ENCODE data around the gene MCCC1. TPM values are rescaled to one million over a fixed set of nuclear protein-coding genes. Genes with fewer than 3 reads are reported as not detected.

Gene MCCC1
- total RNA-seq, 2 donors from 2014 or later: 20.7 to 44.2 TPM

GRCh38 chr3:183022936-183023516 is 76.3 kb downstream of the MCCC1 start:
- no peaks in the 10 kb centered on the region for H3K27me3 ChIP-seq
- DNase-seq (ENCODE audit: low spot score): no peak
- H3K9me3 ChIP-seq: peaks cover 0 to 3% of the 10 kb centered on the region in 2 donors
- no peaks in the 10 kb centered on the region for H3K4me1 ChIP-seq
- H3K36me3 ChIP-seq: peaks cover 34% of the 10 kb centered on the region
- H3K4me3 ChIP-seq: no peak overlapping the region
- no peak overlapping the region for H3K27ac ChIP-seq
- TF ChIP-seq, protein P1, sequence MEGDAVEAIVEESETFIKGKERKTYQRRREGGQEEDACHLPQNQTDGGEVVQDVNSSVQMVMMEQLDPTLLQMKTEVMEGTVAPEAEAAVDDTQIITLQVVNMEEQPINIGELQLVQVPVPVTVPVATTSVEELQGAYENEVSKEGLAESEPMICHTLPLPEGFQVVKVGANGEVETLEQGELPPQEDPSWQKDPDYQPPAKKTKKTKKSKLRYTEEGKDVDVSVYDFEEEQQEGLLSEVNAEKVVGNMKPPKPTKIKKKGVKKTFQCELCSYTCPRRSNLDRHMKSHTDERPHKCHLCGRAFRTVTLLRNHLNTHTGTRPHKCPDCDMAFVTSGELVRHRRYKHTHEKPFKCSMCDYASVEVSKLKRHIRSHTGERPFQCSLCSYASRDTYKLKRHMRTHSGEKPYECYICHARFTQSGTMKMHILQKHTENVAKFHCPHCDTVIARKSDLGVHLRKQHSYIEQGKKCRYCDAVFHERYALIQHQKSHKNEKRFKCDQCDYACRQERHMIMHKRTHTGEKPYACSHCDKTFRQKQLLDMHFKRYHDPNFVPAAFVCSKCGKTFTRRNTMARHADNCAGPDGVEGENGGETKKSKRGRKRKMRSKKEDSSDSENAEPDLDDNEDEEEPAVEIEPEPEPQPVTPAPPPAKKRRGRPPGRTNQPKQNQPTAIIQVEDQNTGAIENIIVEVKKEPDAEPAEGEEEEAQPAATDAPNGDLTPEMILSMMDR (IDR thresholded peaks at IDR 0.05): no peak

GRCh38 chr3:183018421-183019192 is 80.7 kb downstream of the MCCC1 start:
- Histone ChIP-seq H3K4me3 (no peak overlapping the region), H3K36me3 (peaks cover 45% of the 10 kb centered on the region), H3K27ac (no peak overlapping the region), H3K27me3 (no peaks in the 10 kb centered on the region), H3K9me3 (no peaks in the 10 kb centered on the region), H3K4me1 (no peaks in the 10 kb centered on the region)
- TF ChIP-seq, protein P1 (IDR thresholded peaks at IDR 0.05): no peak
- DNase-seq (ENCODE audit: low spot score): no peak

DNA sequence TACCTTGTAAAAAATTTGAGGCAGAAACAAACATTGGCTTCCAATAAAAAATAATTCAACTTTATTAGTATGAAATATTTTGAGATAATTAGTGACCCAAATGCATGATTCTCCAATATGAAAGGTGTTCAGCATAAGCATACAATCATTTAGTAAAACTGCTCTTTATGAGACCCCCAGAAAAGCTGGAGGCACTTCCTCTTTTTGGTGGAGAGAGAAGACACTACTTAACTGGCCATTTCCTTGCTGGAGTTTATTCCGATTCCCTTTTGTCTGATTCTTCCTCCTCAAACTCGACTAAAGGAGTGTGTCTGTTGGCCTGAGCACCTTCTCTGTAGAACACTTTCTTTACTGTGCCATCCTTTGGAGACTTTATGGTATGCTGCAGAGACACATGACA is 84.1 kb downstream of the MCCC1 start:
- H3K27me3 ChIP-seq: no peaks in the 10 kb centered on the region
- H3K36me3 ChIP-seq: peaks cover 24% of the 10 kb centered on the region
- no peak for DNase-seq (ENCODE audit: low spot score)
- peaks cover 0 to 2% of the 10 kb centered on the region in 2 donors for H3K4me1 ChIP-seq
- TF ChIP-seq, protein P1 (IDR thresholded peaks at IDR 0.05): no peak
- no peak overlapping the region for H3K4me3 ChIP-seq
- no peak overlapping the region for H3K27ac ChIP-seq
- no peaks in the 10 kb centered on the region for H3K9me3 ChIP-seq

GRCh38 chr3:183013856-183014255 is 85.4 kb downstream of the MCCC1 start:
- no peak overlapping the region for H3K4me3 ChIP-seq
- DNase-seq (ENCODE audit: low spot score): no peak
- no peaks in the 10 kb centered on the region for H3K27me3 ChIP-seq
- peaks cover 20% of the 10 kb centered on the region for H3K36me3 ChIP-seq
- H3K4me1 ChIP-seq: peaks cover 0 to 5% of the 10 kb centered on the region in 2 donors
- TF ChIP-seq, protein P1 (IDR thresholded peaks at IDR 0.05): no peak
- H3K27ac ChIP-seq: no peak overlapping the region
- no peaks in the 10 kb centered on the region for H3K9me3 ChIP-seq

- no peak overlapping the region for H3K4me3 ChIP-seq
- no peaks in the 10 kb centered on the region for H3K9me3 ChIP-seq
- no peak overlapping the region for H3K27ac ChIP-seq
- H3K4me1 ChIP-seq: peaks cover 0 to 5% of the 10 kb centered on the region in 2 donors
- no peaks in the 10 kb centered on the region for H3K27me3 ChIP-seq
- TF ChIP-seq, protein P1 (IDR thresholded peaks at IDR 0.05): no peak
- DNase-seq (ENCODE audit: low spot score): no peak
- H3K36me3 ChIP-seq: peaks cover 20% of the 10 kb centered on the region
Measured at GRCh38 chr3:183013074-183013473, 86.2 kb downstream of the MCCC1 start.

Measured in right atrium auricular region (tissue), 2 donors.